Nephron progenitor cell (in vitro differentiated cells): Measurements from ENCODE around the gene KRTAP10-2.

Experiments
- DNase-seq: peaks from one replicate; pipeline ENCODE4 v3.0.0; 2021
- H3K27ac Mint-ChIP-seq: 2 replicates; pipeline ENCODE4 v1.8.0; 2021; ENCODE audit warnings: mild to moderate bottlenecking, moderate library complexity, mixed read lengths
- H3K27me3 Mint-ChIP-seq: 2 replicates; pipeline ENCODE4 v1.8.0; 2021; ENCODE audit warnings: mild to moderate bottlenecking, low read depth, mixed read lengths; ENCODE audit not compliant: poor library complexity
- H3K36me3 Mint-ChIP-seq: 2 replicates; pipeline ENCODE4 v1.8.0; 2021; ENCODE audit warnings: low read depth, mixed read lengths
- H3K4me1 Mint-ChIP-seq: 2 replicates; pipeline ENCODE4 v1.8.0; 2021; ENCODE audit warnings: mixed read lengths
- H3K4me3 Mint-ChIP-seq: 2 replicates; pipeline ENCODE4 v1.8.0; 2021; ENCODE audit warnings: mild to moderate bottlenecking, moderate library complexity, mixed read lengths
- H3K9me3 Mint-ChIP-seq: 2 replicates; pipeline ENCODE4 v1.8.0; 2021; ENCODE audit warnings: mild to moderate bottlenecking, moderate library complexity, mixed read lengths
- TF ChIP-seq, protein P1 (sequence below): fragments of 200-600 bp; sonication (generic); IDR thresholded peaks from 2 replicates; pipeline ENCODE4 v1.5.0; 2021; ENCODE audit warnings: antibody characterized with exemption

The KRTAP10-2 gene

DNA sequence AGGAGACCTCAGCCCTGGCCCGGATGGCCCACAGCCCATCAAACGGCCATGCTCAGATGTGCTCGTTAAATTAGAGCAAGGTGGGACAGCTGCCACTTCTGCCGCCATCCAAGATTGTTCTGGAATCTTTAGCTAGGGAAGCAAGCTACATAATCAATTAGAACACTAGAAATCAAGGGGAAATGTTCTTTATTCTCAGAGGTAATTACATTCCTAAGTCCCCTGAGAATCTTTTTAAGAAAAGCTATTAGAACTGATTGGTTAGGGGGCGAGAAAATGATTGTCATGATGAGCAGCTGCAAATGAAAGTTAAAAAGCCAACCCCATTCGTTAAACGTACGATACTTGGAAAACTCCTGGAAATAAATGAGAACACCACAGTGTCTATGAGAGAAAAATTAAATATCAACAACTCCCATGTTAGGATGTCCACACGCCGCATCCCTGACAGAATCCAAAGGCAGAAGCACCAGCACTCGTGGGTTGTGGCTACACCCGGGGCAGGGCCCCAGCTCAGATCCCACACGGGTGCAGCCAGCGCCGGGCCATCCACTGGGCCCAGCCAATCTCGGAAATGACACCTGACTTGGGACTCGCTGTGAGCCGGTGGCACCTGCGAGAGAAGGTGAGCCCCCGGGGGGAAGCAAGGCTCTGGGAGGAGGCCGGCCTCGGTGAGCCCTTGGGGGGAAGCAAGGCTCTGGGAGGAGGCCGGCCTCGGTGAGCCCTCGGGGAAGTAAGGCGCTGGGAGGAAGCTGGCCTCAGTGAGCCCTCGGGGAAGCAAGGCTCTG lies 48.9 kb downstream of the KRTAP10-2 start:
- no peaks in the 10 kb centered on the region for H3K9me3 Mint-ChIP-seq
- no peak for DNase-seq
- TF ChIP-seq, protein P1, sequence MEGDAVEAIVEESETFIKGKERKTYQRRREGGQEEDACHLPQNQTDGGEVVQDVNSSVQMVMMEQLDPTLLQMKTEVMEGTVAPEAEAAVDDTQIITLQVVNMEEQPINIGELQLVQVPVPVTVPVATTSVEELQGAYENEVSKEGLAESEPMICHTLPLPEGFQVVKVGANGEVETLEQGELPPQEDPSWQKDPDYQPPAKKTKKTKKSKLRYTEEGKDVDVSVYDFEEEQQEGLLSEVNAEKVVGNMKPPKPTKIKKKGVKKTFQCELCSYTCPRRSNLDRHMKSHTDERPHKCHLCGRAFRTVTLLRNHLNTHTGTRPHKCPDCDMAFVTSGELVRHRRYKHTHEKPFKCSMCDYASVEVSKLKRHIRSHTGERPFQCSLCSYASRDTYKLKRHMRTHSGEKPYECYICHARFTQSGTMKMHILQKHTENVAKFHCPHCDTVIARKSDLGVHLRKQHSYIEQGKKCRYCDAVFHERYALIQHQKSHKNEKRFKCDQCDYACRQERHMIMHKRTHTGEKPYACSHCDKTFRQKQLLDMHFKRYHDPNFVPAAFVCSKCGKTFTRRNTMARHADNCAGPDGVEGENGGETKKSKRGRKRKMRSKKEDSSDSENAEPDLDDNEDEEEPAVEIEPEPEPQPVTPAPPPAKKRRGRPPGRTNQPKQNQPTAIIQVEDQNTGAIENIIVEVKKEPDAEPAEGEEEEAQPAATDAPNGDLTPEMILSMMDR, result no peak
- no peaks in the 10 kb centered on the region for H3K36me3 Mint-ChIP-seq
- no peaks in the 10 kb centered on the region for H3K27me3 Mint-ChIP-seq
- no peak overlapping the region for H3K27ac Mint-ChIP-seq
- H3K4me3 Mint-ChIP-seq, result no peak overlapping the region
- H3K4me1 Mint-ChIP-seq, result peaks cover 34% of the 10 kb centered on the region
